PC-3 (cell line): ENCODE results near the gene SHROOM1. TPM values are rescaled to one million over a fixed set of nuclear protein-coding genes. Genes with fewer than 3 reads are reported as not detected.

Experiments used
- ATAC-seq: fragments of 200-7000 bp; cut with Tn5 transposase; 2 replicates; pipeline ENCODE4 v1.9.1; 2020; ENCODE audit warnings: mild to moderate bottlenecking, moderate library complexity
- BruUV-seq: library from RNA; stranded (reverse); fragments of 400-500 nt; replicated peaks from 2 replicates; lab custom pipeline; 2021; lab: Mats Ljungman, UMichigan
- CTCF ChIA-PET: fragments of 300-600 bp; sonication (Branson Sonifier 250); formaldehyde crosslinking; loops from one replicate; lab custom pipeline; 2022; ENCODE audit warnings: antibody characterized with exemption; lab: Charles Lee
- POLR2A ChIA-PET: fragments of 300-600 bp; sonication (Branson Sonifier 250); formaldehyde crosslinking; loops from one replicate; lab custom pipeline; 2022; ENCODE audit warnings: antibody characterized with exemption; ENCODE audit not compliant: unreplicated experiment; lab: Charles Lee
- DNase-seq: peaks from one replicate; pipeline ENCODE4 v3.0.0-alpha.2; 2015
- H2AFZ ChIP-seq: fragments of 300-600 bp; sonication (generic); 2 replicates; pipeline ENCODE4 v1.6.0; 2016; ENCODE audit warnings: antibody characterized with exemption, low read length
- H3F3A ChIP-seq: fragments of 300-600 bp; sonication (generic); one replicate; pipeline ENCODE4 v1.6.0; 2017; ENCODE audit warnings: antibody characterized with exemption, low read length, control low read depth, mild to moderate bottlenecking; ENCODE audit not compliant: unreplicated experiment
- H3K27ac ChIP-seq: fragments of 300-600 bp; sonication (generic); 2 replicates; pipeline ENCODE4 v1.5.1; 2016; ENCODE audit warnings: mild to moderate bottlenecking, low read length
- H3K27me3 ChIP-seq: fragments of 300-600 bp; sonication (generic); 2 replicates; pipeline ENCODE4 v1.6.1; 2016; ENCODE audit warnings: low read length, mixed read lengths
- H3K36me3 ChIP-seq: fragments of 300-600 bp; sonication (generic); 2 replicates; pipeline ENCODE4 v1.6.1; 2016; ENCODE audit warnings: low read depth, mixed run types, low read length, mixed read lengths
- H3K4me1 ChIP-seq: fragments of 300-600 bp; sonication (generic); 2 replicates; pipeline ENCODE4 v1.5.1; 2016; ENCODE audit warnings: low read length; ENCODE audit not compliant: insufficient read depth
- H3K4me2 ChIP-seq: fragments of 300-600 bp; sonication (generic); 2 replicates; pipeline ENCODE4 v1.6.0; 2016; ENCODE audit warnings: low read length
- H3K4me3 ChIP-seq: fragments of 300-600 bp; sonication (generic); 2 replicates; pipeline ENCODE4 v1.5.1; 2016; ENCODE audit warnings: mild to moderate bottlenecking, low read length, mixed read lengths
- H3K79me2 ChIP-seq: fragments of 300-600 bp; sonication (generic); 2 replicates; pipeline ENCODE4 v1.6.1; 2017; ENCODE audit warnings: low read length, mixed read lengths
- H3K9ac ChIP-seq: fragments of 300-600 bp; sonication (generic); 2 replicates; pipeline ENCODE4 v1.6.0; 2016; ENCODE audit warnings: mild to moderate bottlenecking, low read length
- H3K9me2 ChIP-seq: fragments of 300-600 bp; sonication (generic); replicated peaks from 2 replicates; pipeline ENCODE4 v1.6.1; 2016; ENCODE audit warnings: mixed run types, low read length, mixed read lengths
- H3K9me3 ChIP-seq: fragments of 300-600 bp; sonication (generic); 2 replicates; pipeline ENCODE4 v1.6.1; 2016; ENCODE audit warnings: low read length, mixed read lengths
- H4K20me1 ChIP-seq: fragments of 300-600 bp; sonication (generic); 2 replicates; pipeline ENCODE4 v1.6.1; 2016; ENCODE audit warnings: low read length, mixed read lengths
- EZH2 ChIP-seq: fragments of 300-600 bp; sonication (generic); IDR thresholded peaks from one replicate; pipeline ENCODE4 v1.6.1; 2017; ENCODE audit warnings: antibody characterized with exemption, mild to moderate bottlenecking, low read length; ENCODE audit not compliant: unreplicated experiment
- EZH2phosphoT487 ChIP-seq: fragments of 300-600 bp; sonication (generic); IDR thresholded peaks from 2 replicates; pipeline ENCODE4 v1.6.1; 2018; ENCODE audit warnings: mild to moderate bottlenecking, antibody characterized with exemption, low read length, borderline replicate concordance
- intact Hi-C: fragments of 100-400 bp; cut with micrococcal nuclease; formaldehyde crosslinking; loops from 2 replicates; pipeline ENCODE4 v1.9.0; 2023
- total RNA-seq: library from RNA; depleted of rRNA; stranded (reverse); fragments of >200 nt; gene quantifications from 2 replicates; pipeline ENCODE4 v1.2.3, GENCODE V29; 2014
- TF ChIP-seq, protein P1 (sequence below): fragments of 300-600 bp; sonication (generic); conservative IDR thresholded peaks from 2 replicates; pipeline ENCODE4 v1.5.1; 2017; ENCODE audit warnings: antibody characterized with exemption, low read depth, mild to moderate bottlenecking, low read length

Gene SHROOM1
- total RNA-seq, 1 experiment from 2014 or later, result 13.6 TPM

GRCh38 chr5:132779961-132780360 is 50.5 kb downstream of the SHROOM1 start:
- no peak for DNase-seq
- Histone ChIP-seq H3K4me2 (no peak overlapping the region), H3F3A (no peaks in the 10 kb centered on the region), H3K9me3 (no peaks in the 10 kb centered on the region), H3K27ac (no peak overlapping the region), H3K4me1 (peaks cover 22% of the 10 kb centered on the region), H4K20me1 (no peaks in the 10 kb centered on the region), H3K36me3 (no peaks in the 10 kb centered on the region), H3K9me2 (no peaks in the 10 kb centered on the region), H3K4me3 (no peak overlapping the region), H2AFZ (no peak overlapping the region), H3K79me2 (peaks cover 17% of the 10 kb centered on the region), H3K27me3 (no peaks in the 10 kb centered on the region), H3K9ac (no peak overlapping the region)
- POLR2A ChIA-PET, result no interaction called here
- no peak for ATAC-seq
- CTCF ChIA-PET, result no interaction called here
- intact Hi-C loops, result loop anchor here (5.0 kb wide), 1 partner anchor 42 kb away; no protein-coding TSS in a partner anchor
- no peak for TF ChIP-seq EZH2
- TF ChIP-seq EZH2phosphoT487, result no peak
- TF ChIP-seq, protein P1, sequence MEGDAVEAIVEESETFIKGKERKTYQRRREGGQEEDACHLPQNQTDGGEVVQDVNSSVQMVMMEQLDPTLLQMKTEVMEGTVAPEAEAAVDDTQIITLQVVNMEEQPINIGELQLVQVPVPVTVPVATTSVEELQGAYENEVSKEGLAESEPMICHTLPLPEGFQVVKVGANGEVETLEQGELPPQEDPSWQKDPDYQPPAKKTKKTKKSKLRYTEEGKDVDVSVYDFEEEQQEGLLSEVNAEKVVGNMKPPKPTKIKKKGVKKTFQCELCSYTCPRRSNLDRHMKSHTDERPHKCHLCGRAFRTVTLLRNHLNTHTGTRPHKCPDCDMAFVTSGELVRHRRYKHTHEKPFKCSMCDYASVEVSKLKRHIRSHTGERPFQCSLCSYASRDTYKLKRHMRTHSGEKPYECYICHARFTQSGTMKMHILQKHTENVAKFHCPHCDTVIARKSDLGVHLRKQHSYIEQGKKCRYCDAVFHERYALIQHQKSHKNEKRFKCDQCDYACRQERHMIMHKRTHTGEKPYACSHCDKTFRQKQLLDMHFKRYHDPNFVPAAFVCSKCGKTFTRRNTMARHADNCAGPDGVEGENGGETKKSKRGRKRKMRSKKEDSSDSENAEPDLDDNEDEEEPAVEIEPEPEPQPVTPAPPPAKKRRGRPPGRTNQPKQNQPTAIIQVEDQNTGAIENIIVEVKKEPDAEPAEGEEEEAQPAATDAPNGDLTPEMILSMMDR, result no peak
- no TSS peak for BruUV-seq

- H3K4me1 ChIP-seq, result peaks cover 22% of the 10 kb centered on the region
- ChIA-PET POLR2A (no interaction called here), CTCF (no interaction called here)
- H3K79me2 ChIP-seq, result peaks cover 28% of the 10 kb centered on the region
- H3K4me3 ChIP-seq, result no peak overlapping the region
- H3K4me2 ChIP-seq, result no peak overlapping the region
- BruUV-seq, result no TSS peak
- intact Hi-C loops, result loop anchor here (5.0 kb wide), 1 partner anchor 43 kb away; no protein-coding TSS in a partner anchor
- no peak for TF ChIP-seq EZH2
- H3K9me3 ChIP-seq, result no peaks in the 10 kb centered on the region
- ATAC-seq, result no peak
- no peaks in the 10 kb centered on the region for H3K9me2 ChIP-seq
- no peak overlapping the region for H3K9ac ChIP-seq
- no peaks in the 10 kb centered on the region for H3K27me3 ChIP-seq
- H3K36me3 ChIP-seq, result no peaks in the 10 kb centered on the region
- H3K27ac ChIP-seq, result no peak overlapping the region
- no peaks in the 10 kb centered on the region for H3F3A ChIP-seq
- no peak overlapping the region for H2AFZ ChIP-seq
- DNase-seq, result no peak
- no peaks in the 10 kb centered on the region for H4K20me1 ChIP-seq
Measured at GRCh38 chr5:132778856-132779255, 51.6 kb downstream of the SHROOM1 start.

- ChIA-PET CTCF (no interaction called here), POLR2A (no interaction called here)
- no peak overlapping the region for H3K27ac ChIP-seq
- H4K20me1 ChIP-seq, result no peaks in the 10 kb centered on the region
- no TSS peak for BruUV-seq
- intact Hi-C loops, result loop anchor here (5.0 kb wide), 1 partner anchor 44 kb away; no protein-coding TSS in a partner anchor
- H3K27me3 ChIP-seq, result no peaks in the 10 kb centered on the region
- peak overlapping the region; percentile 80; the same call in 1 of the 2 replicates for H3K4me3 ChIP-seq
- TF ChIP-seq EZH2phosphoT487 (no peak), EZH2 (no peak)
- TF ChIP-seq, protein P1, result no peak
- no peaks in the 10 kb centered on the region for H3F3A ChIP-seq
- no peaks in the 10 kb centered on the region for H3K9me3 ChIP-seq
- peak overlapping the region; percentile 93 for H2AFZ ChIP-seq
- DNase-seq (no peak), ATAC-seq (no peak)
- no peaks in the 10 kb centered on the region for H3K9me2 ChIP-seq
- H3K9ac ChIP-seq, result no peak overlapping the region
- peaks cover 22% of the 10 kb centered on the region for H3K4me1 ChIP-seq
- H3K4me2 ChIP-seq, result peak overlapping the region; percentile 92
- H3K79me2 ChIP-seq, result peaks cover 29% of the 10 kb centered on the region
- H3K36me3 ChIP-seq, result no peaks in the 10 kb centered on the region
Measured at GRCh38 chr5:132778129-132778528, 52.3 kb downstream of the SHROOM1 start.
